ENCODE data around the gene GMPR.
"Not testable (repeated sequence)": the region's sequence is repeated elsewhere in the genome, so short reads cannot be mapped to it uniquely, and the experiment has no call there.

Gene GMPR

DNA sequence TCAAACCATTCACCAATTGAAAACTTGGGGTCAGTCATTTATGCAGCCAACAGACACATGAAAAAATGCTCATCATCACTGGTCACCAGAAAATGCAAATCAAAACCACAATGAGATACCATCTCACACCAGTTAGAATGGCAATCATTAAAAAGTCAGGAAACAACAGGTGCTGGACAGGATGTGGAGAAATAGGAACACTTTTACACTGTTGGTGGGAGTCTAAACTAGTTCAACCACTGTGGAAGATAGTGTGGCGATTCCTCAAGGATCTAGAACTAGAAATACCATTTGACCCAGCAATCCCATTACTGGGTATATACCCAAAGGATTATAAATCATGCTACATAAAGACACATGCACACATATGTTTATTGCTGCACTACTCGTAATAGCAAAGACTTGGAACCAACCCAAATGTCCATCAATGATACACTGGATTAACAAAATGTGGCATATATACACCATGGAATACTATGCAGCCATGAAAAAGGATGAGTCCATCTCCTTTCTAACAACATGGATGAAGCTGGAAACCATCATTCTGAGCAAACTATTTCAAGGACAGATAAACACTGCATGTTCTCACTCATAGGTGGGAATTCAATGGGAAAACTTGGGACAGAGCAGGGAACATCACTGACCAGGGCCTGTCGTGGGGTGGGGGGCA lies 13.2 kb upstream of the GMPR start:
- DNase-seq (ENCODE audit: low read depth, low spot score): not testable (repeated sequence)

DNA sequence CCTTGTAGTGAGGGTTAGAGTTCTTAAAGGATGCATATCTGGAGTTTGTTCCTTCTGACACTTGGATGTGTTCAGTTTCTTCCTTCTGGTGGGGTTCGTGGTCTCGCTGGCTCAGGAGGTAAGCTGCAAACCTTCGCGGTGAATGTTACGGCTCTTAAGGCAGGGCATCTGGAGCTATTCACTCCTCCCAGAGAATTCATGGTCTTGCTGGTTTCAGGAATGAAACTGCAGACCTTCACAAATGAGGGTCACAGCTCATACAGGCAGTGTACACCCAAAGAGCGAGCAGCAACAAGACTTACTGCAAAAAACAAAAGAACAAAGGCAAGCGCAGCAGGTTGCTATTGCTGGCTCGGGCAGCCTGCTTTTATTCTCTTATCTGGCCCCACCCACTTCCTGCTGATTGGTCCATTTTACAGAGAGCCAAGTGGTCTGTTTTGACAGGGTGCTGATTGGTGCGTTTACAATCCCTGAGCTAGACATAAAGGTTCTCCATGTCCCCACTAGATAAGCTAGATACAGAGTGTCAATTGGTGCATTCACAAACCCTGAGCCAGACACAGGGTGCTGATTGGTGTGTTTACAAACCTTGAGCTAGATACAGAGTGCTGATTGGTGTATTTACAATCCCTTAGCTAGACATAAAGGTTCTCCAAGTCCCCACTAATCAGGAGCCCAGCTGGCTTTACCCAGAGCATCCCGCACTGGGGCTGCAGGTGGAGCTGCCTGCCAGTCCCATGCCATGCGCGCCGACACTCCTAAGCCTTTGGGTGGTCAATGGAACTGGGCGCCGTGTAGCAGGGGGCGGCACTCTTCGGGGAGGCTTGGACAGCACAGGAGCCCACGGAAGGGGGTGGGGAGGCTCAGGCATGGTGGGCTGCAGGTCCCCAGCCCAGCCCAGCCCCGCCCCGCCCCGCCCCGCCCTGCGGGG lies 12.0 kb upstream of the GMPR start:
- DNase-seq (ENCODE audit: low read depth, low spot score): not testable (repeated sequence)

DNA sequence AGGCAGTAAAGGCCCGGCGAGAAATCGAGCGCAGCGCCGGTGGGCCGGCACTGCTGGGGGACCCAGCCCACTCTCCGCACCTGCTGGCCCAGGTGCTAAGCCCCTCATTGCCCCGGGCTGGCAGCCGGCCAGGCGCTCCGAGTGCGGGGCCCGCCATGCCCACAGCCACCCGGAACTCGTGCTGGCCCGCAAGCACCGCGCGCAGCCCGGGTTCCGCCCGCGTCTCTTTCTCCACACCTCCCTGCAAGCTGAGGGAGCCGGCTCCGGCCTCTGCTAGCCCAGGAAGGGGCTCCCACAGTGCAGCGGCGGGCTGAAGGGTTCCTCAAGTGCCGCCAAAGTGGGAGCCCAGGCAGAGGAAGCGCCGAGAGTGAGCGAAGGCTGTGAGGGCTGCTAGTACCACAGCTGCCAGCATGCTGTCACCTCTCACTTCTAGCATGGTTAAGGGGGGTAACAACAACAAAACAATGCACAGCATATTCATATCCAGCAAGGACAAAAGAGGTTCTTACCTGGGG lies 11.3 kb upstream of the GMPR start:
- no peak for DNase-seq (ENCODE audit: low read depth, low spot score)

DNA sequence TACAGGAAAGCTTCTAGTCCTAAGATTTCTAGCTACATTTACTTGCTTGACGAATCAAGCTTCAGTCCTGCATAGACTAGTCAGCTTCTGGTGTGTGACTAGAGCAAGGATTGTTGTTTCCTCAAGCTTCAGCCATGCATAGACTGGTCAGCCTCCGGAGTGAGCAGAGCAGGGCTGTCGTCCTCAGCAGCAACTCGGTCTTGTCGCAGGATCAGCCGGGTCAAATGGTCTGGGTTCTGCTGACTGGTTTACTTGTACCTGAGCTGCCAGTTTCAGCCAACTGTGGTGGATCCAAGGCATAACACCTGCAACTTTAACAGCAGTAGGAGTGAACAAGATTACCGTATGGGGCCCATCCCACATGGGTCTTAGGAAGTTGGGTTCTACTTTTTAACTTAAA lies 10.8 kb upstream of the GMPR start:
- no peak for DNase-seq (ENCODE audit: low read depth, low spot score)

DNA sequence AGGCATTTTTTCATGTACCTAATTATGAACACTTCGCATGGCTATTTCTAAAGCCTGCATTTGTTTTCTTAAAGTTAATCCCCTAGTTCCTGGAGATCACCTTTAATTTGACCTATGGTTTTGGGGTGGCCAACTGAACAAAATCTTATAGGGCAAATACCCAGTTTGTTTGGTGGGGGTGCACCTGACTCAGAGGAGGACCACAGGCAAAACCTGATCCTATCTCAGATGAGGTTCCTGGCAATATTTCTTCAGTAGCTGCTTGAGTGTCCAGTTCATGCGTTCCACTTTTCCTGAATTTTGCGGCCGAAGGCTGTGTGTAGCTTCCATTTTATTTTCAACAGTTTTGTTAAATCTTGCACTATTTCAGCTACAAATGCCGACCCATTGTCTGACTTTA lies 10.3 kb upstream of the GMPR start:
- no peak for DNase-seq (ENCODE audit: low read depth, low spot score)

DNA sequence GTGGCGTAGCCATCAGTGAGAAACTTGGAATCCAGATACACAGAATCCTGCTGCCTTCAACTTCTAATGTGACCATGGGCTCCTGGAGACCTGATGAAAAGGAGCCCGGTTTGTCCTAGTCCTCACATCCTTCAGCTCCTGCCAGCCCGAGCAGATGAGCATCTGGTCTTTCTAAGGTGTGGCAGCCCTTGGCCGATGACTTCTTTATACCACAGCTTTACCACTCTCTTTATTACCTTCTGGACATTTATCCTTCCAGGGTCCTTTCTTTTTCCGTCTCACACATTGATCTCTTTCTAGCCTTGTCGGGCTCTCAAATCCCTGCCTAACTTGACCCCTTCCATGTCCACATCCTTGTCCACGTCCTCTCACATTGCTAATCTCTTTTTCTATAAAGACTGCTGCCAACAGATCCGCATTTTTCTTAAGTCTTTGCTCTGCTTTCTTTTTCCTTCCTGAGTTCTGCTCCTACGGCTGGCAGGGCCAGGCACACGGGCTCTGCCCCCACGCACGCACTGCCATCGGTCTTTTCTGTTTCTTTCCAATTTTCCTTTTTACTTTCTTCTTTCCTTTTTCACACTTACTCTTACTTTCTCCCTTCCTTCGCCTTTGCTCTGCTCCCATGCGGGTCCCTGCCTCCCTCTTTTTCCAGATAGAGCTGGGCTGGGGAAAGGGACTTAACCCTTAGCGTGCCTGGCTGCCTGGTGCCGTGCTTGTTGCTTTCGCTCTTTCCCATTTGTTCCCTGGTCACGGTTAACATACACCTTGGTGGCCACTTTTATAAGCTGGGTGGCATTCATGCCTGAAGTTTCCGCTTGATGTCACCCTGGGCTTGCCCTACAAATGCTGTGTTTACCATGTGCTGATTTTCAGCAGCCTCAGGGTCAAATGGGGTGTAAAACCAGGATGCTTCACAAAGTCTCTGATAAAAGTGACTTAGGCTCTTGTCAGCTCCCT lies 9.4 kb upstream of the GMPR start:
- no peak for DNase-seq (ENCODE audit: low read depth, low spot score)

DNA sequence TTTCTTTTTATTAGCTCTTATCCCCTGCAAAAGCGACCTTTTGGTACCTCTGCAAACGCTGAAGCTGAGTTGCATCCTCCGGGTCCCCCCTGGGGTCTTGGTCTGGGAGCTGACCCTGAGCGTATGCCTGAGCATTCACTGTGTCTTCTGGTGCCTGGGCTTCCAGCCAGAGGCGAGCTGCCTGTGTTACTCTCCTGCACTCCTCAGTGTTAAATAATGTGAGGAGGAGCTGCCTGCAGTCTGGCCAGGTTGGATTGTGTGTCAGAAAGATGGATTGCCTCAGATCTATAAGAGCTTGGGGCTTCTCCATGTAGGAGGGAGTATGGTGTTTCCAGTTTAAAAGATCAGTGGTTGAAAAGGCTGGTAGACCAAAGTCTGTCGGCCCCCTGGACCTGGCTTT lies 8.7 kb upstream of the GMPR start:
- DNase-seq (ENCODE audit: low read depth, low spot score): no peak

DNA sequence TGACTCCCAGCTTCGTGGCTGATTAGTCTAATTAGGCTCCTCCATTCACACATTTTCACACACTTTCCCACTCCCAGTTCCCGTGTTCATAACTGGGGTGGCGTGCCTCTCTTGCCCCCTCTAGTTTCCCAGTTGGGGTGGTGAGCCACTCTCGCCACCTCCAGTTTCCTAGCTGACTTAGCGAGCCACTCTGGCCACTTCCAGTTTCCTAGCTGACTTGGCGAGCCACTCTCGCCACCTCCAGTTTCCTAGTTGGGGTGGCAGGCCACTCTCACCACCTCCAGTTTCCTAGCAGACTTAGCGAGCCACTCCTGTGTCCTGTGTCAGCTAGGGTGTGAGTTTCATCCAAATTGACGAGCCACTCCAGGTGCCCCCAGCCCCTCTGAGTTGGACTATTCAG lies 7.4 kb upstream of the GMPR start:
- DNase-seq (ENCODE audit: low read depth, low spot score): no peak

DNA sequence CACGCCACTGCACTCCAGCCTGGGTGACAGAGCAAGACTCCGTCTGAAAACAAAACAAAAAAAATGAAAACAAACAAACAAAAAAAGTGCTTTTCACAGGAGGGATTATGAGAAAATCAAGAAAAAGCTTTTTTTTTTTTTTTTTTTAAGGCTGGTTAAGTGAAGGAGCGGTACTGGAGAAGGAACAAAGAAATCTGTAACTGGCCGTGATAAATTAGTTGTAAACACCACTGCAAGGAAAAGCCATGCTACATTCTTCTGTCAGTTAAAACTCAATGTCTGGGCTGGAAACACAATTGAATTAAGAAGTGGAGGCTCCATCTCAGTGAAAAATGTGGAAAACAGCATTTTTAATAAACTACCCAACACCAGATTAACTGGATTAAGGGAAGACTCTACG lies 6.3 kb upstream of the GMPR start:
- DNase-seq (ENCODE audit: low read depth, low spot score): no peak

DNA sequence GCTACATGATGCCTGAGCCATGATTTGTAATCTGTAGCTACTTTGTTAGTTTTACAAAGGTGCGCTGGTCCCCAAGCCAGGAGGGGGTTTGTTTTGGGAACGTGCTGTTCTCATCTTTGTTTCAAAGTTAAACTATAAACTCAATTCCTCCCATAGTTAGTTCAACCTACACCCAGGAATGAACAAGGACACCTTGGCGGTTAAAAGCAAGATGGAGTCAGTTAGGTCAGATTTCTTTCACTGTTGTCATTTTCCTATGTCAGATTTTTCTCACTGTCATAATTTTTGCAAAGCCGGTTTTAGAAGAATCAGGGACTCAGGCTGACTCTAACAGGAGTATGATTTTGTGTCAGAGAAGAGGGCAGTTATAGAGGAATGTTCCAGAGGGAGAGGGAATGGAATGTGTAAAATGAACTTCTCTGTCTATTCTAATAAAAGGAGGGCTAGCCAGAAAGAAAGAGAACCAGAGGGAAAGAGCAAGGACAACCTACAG lies 2.3 kb upstream of the GMPR start:
- DNase-seq (ENCODE audit: low read depth, low spot score): no peak

DNA sequence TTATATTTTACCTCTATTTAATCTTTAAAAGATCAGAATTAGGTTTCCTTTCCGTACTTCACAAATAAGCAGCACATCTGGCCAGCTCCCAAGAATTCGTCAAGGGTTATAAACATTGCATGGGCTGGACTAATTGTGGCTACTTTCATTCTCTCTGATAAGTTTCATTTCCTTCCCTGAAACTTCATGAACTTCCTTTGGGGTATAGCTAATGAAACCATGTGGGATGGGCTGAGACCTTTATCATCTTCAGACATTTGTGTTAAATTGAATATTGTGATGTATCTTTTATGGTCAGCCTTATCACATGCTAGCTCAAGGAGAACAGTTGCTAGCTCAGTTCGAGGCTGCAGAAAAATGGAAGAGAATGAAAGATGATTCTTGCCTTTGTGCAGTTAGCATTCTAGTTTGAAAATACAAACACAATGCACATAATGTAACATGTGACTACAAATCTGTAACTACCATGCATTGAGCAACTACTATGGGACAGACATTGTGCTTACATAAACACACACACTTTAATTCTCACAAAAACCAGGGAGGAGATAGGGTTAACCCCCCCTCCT lies 1.7 kb upstream of the GMPR start:
- peak; percentile 64 for DNase-seq (ENCODE audit: low read depth, low spot score)

DNA sequence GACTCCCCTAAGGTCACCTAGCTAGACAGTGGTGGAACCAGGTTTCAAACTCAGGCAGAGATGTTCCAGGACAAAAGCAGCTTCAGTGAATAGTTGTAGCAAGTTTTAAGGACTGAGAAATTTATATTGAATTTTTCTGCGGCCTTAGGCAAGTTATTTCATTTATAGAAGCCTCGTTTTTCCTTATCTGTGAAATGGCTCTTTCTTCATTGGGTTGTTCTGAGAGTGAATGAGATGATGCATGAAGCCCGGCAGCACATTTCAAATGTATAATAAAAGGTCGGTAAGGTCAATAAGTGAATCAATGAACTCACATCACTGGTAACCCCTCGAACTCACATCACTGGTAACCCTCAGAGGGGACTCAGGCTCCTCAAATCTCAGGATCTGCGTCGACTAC lies 1.1 kb upstream of the GMPR start:
- no peak for DNase-seq (ENCODE audit: low read depth, low spot score)

DNA sequence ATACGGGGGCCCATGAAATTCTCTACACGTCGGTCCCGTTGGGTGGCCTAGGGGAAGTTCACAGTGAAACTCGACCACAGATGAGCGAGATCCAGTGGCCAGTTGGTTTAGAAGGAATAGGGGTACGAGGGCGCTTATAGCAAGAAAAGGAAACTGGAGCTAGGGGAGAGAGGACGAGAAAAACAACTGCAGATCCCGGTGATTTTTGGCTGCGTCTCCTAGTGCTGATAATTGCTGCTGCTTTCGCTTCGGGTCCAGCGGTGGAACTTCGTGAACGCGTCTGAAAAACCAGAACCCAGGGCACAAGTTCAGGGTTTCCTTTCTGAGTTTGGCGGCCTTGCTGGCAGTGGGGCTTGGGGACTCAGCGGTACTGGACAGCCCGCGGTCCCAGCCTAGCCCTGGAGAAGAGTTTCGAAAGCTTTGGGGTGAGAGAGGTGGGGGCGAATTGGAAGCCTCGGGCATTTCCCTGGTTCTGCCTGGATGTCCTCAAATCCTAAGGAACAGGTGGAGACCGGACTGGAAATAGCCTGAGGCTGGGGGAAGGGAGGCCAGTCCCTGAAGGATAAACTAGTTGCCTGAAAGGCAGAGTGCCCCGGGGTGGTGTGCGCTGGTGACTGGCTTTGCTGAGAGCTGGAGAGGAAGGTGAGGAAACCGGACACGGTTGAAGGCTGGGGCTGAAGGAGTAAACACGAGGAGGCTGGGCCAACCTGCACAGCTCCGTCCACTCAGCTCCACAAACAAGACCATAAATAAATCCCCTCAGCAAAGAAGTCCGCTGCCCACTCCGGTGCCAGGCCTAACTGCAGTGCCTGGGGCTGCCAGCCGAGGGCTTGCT lies 793 bp downstream of the GMPR start:
- DNase-seq (ENCODE audit: low read depth, low spot score): peak; percentile 79

DNA sequence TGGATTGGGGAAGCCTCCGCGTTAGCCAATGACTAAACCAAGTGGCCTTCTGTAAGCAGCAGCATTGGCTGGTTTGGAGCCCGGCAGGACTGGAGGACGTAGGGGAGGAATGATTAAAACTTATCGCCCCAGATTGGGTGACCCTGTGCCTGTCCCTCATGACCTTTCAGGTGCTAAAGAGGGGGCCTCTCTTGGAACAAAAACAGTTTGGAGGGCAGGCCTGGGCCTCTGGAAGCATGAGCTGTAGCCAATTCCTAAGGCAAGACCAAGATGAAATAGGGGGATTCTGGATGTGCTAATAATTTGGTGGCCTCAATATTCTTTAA lies 1.4 kb downstream of the GMPR start:
- no peak for DNase-seq (ENCODE audit: low read depth, low spot score)

DNA sequence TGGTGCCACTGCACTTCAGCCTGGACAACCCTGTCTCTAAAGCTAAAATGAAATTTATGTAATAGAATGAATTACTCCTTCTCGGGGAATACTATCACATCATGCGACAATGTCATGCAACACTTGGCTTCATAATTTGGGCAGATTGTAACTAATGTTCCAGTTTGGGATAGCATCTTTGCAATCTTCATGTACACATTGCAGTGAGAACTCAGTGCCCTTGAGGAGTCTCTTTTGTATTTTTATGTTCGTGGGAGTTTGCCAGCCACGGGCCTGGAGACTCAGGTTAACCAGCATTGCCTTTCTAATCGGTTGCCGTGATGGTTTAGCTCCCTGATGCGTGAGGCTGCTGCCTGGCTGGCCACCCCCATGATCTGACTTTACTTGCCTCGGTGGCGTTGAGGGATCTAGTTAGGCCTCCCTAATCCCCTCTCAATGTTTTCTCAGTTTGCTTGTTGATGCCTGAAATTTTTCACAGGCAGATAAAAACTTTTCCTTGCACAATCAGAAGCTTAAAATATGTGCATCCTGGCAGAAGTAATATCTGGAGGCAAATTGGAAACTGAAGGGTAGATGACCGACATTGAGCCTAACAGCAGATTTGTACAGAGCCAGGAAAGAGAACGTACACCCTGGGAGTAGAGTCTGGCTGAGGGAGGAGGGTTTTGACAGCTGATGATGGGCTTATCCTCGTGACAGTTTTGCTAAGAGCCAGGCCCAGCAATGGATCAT lies 2.4 kb downstream of the GMPR start:
- peak; percentile 67 for DNase-seq (ENCODE audit: low read depth, low spot score)

DNA sequence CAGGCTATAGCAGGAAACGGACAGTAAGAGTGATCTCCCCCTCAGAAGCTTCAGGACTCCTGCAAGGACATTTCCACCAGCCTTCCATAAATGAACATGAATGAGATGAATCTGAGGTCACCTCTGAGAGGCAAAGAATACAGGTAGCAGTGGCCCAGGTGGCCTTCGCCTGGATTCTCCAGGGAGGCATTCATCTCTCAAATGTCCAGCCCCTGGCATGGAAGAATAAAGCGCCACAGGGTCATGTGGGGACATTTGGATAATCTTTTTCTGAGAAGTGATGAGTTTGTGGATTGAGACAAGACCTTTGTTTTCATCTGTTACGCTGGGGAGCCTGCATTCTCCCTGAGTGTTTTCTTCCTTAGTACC lies 2.9 kb downstream of the GMPR start:
- DNase-seq (ENCODE audit: low read depth, low spot score): no peak

DNA sequence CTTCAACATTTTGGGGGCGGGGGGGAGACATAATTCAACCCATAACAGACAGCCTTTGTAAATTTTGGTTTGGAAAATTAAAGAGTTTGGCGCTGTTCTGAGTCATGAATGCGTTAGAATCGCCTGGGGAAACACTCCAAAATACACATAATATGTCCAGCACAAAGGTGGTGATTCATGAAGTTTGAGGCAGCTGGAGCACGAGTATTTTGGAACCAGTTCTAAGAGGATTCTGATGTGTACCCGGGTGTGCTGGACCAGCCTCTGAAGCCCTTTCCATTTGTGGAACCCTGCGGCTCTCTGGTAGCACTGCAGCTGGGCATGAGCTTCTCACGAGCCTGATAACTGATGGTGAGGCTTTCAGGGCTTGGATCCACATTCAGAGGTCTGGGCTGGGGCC lies 4.7 kb downstream of the GMPR start:
- DNase-seq (ENCODE audit: low read depth, low spot score): peak; percentile 93

DNA sequence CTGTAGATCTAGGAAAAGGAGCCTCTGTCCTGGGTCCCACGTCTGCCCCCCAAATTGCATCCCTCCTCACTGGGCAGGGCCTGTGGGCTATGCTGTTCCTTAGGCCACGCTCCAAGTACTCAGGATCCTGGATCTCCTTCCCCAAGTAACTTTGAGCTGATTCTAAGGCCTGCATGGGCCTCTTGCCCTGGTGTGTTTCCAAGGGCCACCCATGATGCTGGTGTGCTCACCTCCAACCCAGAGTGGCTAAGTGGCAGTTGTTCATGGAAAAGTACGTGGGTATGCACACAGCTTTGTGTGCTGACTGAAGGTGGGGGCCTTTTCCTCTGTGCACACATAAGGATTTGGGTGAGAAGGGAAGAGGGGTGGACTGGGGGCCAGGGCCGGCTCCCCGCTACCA lies 5.3 kb downstream of the GMPR start:
- DNase-seq (ENCODE audit: low read depth, low spot score): no peak

DNA sequence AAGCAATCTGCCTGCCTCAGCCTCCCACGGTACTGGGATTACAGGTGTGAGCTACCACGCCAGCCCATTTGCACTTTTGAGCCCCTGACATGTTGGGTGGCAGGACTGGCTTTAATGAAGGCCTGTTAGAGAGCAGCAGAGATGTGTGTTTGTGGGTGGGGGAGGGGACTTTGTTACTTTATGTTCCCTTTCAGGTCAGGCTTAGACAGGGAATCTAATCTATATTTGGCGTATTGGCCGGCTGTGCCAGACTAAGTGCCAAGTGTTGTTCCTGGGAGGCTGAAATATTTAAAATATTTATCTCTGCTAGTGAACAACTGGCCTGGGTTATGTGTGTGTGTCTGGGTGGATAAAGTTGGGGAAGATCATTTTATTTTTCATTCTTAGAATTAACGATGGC lies 6.1 kb downstream of the GMPR start:
- DNase-seq (ENCODE audit: low read depth, low spot score): no peak
